Liver (tissue), 9 donors: ENCODE results near the gene RNH1. TPM values are rescaled to one million over a fixed set of nuclear protein-coding genes. Genes with fewer than 3 reads are reported as not detected.

Experiments
- DNase-seq: peaks from one replicate; pipeline ENCODE4 v3.0.0-alpha.2; 2017; ENCODE audit warnings: low spot score
- H3K27ac ChIP-seq, 2 donors: one replicate each; pipeline ENCODE4 v1.7.0; 2013; ENCODE audit warnings: inconsistent platforms in 2 of 2, low read length in 2 of 2, control low read depth in 1 of 2, low read depth in 1 of 2, mild to moderate bottlenecking in 1 of 2
- H3K27me3 ChIP-seq, 4 donors: one replicate each; pipeline versions ENCODE4 v1.6.1 to v1.7.0; 2013; ENCODE audit warnings: low read length in 3 of 4, inconsistent platforms in 1 of 4, mild to moderate bottlenecking in 1 of 4, moderate library complexity in 1 of 4; ENCODE audit not compliant: control insufficient read depth in 4 of 4, insufficient read depth in 4 of 4
- H3K36me3 ChIP-seq, 4 donors: one replicate each; pipeline versions ENCODE4 v1.6.1 to v1.7.0; 2013; ENCODE audit warnings: low read length in 3 of 4, mild to moderate bottlenecking in 3 of 4, low read depth in 1 of 4, moderate library complexity in 1 of 4; ENCODE audit not compliant: control insufficient read depth in 4 of 4, insufficient read depth in 3 of 4
- H3K4me1 ChIP-seq, 4 donors: one replicate each; pipeline versions ENCODE4 v1.6.1 to v1.7.0; 2013; ENCODE audit warnings: low read length in 3 of 4, mild to moderate bottlenecking in 3 of 4, moderate library complexity in 1 of 4; ENCODE audit not compliant: control insufficient read depth in 4 of 4, insufficient read depth in 4 of 4
- H3K4me3 ChIP-seq, 3 donors: one replicate each; pipeline versions ENCODE4 v1.6.1 to v1.7.0; 2013; ENCODE audit warnings: low read length in 3 of 3, control low read depth in 1 of 3, low read depth in 1 of 3, mild to moderate bottlenecking in 1 of 3
- H3K9ac ChIP-seq, 2 donors: one replicate each; pipeline ENCODE4 v1.7.0; 2013; ENCODE audit warnings: low read length in 2 of 2, mild to moderate bottlenecking in 2 of 2, moderate library complexity in 2 of 2, control low read depth in 1 of 2, low read depth in 1 of 2
- H3K9me3 ChIP-seq, 4 donors: one replicate each; pipeline versions ENCODE4 v1.6.1 to v1.7.0; 2013; ENCODE audit warnings: low read length in 3 of 4; ENCODE audit not compliant: control insufficient read depth in 4 of 4
- ATF3 ChIP-seq: IDR thresholded peaks from 2 replicates; pipeline ENCODE4 v1.6.1; 2016; ENCODE audit warnings: antibody characterized with exemption
- CTCF ChIP-seq: fragments of 150-350 bp; IDR thresholded peaks from 2 replicates; pipeline ENCODE4 v1.5.1; 2017; ENCODE audit warnings: improper control_type of control experiment, low read depth, low read length; ENCODE audit not compliant: missing input control
- EGR1 ChIP-seq, 2 donors: IDR thresholded peaks; 2 replicates each; pipeline ENCODE4 v1.6.1; 2016 to 2018; ENCODE audit warnings: antibody characterized with exemption in 2 of 2, low read depth in 2 of 2
- FOXA1 ChIP-seq: IDR thresholded peaks from 2 replicates; pipeline ENCODE4 v1.6.1; 2016; ENCODE audit warnings: antibody characterized with exemption
- FOXA2 ChIP-seq: IDR thresholded peaks from 2 replicates; pipeline ENCODE4 v1.6.1; 2016; ENCODE audit warnings: antibody characterized with exemption
- HNF4A ChIP-seq, 2 donors: conservative IDR thresholded peaks; 2 replicates each; pipeline ENCODE4 v1.6.1; 2016; ENCODE audit warnings: antibody characterized with exemption in 2 of 2, mild to moderate bottlenecking in 2 of 2
- JUND ChIP-seq, 2 donors: IDR thresholded peaks; 2 replicates each; pipeline ENCODE4 v1.6.1; 2016; ENCODE audit warnings: antibody characterized with exemption in 2 of 2
- MAX ChIP-seq: IDR thresholded peaks from 2 replicates; pipeline ENCODE4 v1.6.1; 2016; ENCODE audit warnings: antibody characterized with exemption
- NR2F2 ChIP-seq: IDR thresholded peaks from 2 replicates; pipeline ENCODE4 v1.6.1; 2016; ENCODE audit warnings: antibody characterized with exemption
- RAD21 ChIP-seq, 2 donors: IDR thresholded peaks; 2 replicates each; pipeline ENCODE4 v1.6.1; 2016; ENCODE audit warnings: antibody characterized with exemption in 2 of 2, mild to moderate bottlenecking in 2 of 2
- REST ChIP-seq: IDR thresholded peaks from 2 replicates; pipeline ENCODE4 v1.6.1; 2016; ENCODE audit warnings: antibody characterized with exemption, mild to moderate bottlenecking
- TAF1 ChIP-seq: conservative IDR thresholded peaks from 2 replicates; pipeline ENCODE4 v1.6.1; 2016; ENCODE audit warnings: antibody characterized with exemption, mild to moderate bottlenecking
- YY1 ChIP-seq: IDR thresholded peaks from 2 replicates; pipeline ENCODE4 v1.6.1; 2016; ENCODE audit warnings: antibody characterized with exemption, mild to moderate bottlenecking
- ZBTB33 ChIP-seq: IDR thresholded peaks from 2 replicates; pipeline ENCODE4 v1.6.1; 2016; ENCODE audit warnings: antibody characterized with exemption
- WGBS: extraction: QIAGEN DNeasy Blood & Tissue Kit; methylation state at CpG from one replicate; pipeline ENCODE4 v1.1.7; 2013; 5-methylcytosine and 5-hydroxymethylcytosine counted together
- polyA plus RNA-seq, 2 donors: library from polyadenylated mRNA; stranded (reverse) in 1 of 2; unstranded in 1 of 2; fragments of 200-250 nt in 1 of 2; fragments of >200 nt in 1 of 2; fragmentation: Nextera tagmentation in 1 of 2; extraction: Ambion mirVana in 1 of 2; gene quantifications; one replicate each; pipeline versions ENCODE4 v1.2.1 to v1.2.3, GENCODE V29; 2013 to 2015
- total RNA-seq, 2 donors: library from RNA; depleted of rRNA; stranded (reverse); fragments of >200 nt; gene quantifications; one replicate each; pipeline ENCODE4 v1.2.3, GENCODE V29; 2014
- donor health status: healthy.
- donor health status: healthy.
- donor health status: healthy.
- donor health status: healthy.
- donor health status: healthy.

The RNH1 gene
- total and polyA plus RNA-seq, 4 donors = 68.5 to 99.1 (median 76.8) TPM

- peak overlapping the region in 1 of 3 donors; percentile 42 for H3K4me3 ChIP-seq
These were observed 48.3 kb upstream of the RNH1 start for GRCh38 chr11:555227-555779.

GRCh38 chr11:554428-555226 lies 47.6 kb upstream of the RNH1 start:
- H3K9ac ChIP-seq = no peak overlapping the region
- peak; percentile 73 for DNase-seq
- no peak overlapping the region for H3K27ac ChIP-seq
- TF ChIP-seq YY1 = no peak
- no peak for TF ChIP-seq FOXA2
- no peak for TF ChIP-seq ZBTB33
- TF ChIP-seq NR2F2 = no peak
- peak in 1 of 2 donors; percentile 73 for TF ChIP-seq RAD21 (IDR thresholded peaks at IDR 0.05)
- TF ChIP-seq EGR1 (IDR thresholded peaks at IDR 0.05; ENCODE audit: low read depth in 2 of 2) = no peak
- no peak for TF ChIP-seq REST
- no peak for TF ChIP-seq HNF4A (conservative IDR thresholded peaks at IDR 0.05)
- peak; percentile 52 for TF ChIP-seq CTCF
- H3K4me1 ChIP-seq = peaks cover 9 to 26% (median 16%) of the 10 kb centered on the region in 4 donors
- WGBS = 16% methylated on average over 53 of the region's 60 CpGs
- peak overlapping the region in 1 of 3 donors; percentile 42 for H3K4me3 ChIP-seq
- H3K9me3 ChIP-seq = no peaks in the 10 kb centered on the region
- no peaks in the 10 kb centered on the region for H3K27me3 ChIP-seq
- no peaks in the 10 kb centered on the region for H3K36me3 ChIP-seq

More at GRCh38 chr11:555227-555779, 48.3 kb upstream of the RNH1 start:
- TF ChIP-seq FOXA1 (no peak), ATF3 (no peak), TAF1 (no peak), YY1 (no peak), MAX (no peak), REST (no peak), JUND (IDR thresholded peaks at IDR 0.05) (no peak), HNF4A (conservative IDR thresholded peaks at IDR 0.05) (no peak), EGR1 (IDR thresholded peaks at IDR 0.05; ENCODE audit: low read depth in 2 of 2) (no peak)
- Histone ChIP-seq H3K4me1 (peaks cover 14 to 32% (median 21%) of the 10 kb centered on the region in 4 donors), H3K27me3 (no peaks in the 10 kb centered on the region), H3K9ac (no peak overlapping the region), H3K27ac (no peak overlapping the region), H3K36me3 (no peaks in the 10 kb centered on the region), H3K9me3 (no peaks in the 10 kb centered on the region)
- 16% methylated on average over 57 of the region's 57 CpGs for WGBS
- DNase-seq = no peak
